ENCODE measurements around the gene SPDYE3.
"Not testable (repeated sequence)": the region's sequence is repeated elsewhere in the genome, so short reads cannot be mapped to it uniquely, and the experiment has no call there.

Gene SPDYE3

DNA sequence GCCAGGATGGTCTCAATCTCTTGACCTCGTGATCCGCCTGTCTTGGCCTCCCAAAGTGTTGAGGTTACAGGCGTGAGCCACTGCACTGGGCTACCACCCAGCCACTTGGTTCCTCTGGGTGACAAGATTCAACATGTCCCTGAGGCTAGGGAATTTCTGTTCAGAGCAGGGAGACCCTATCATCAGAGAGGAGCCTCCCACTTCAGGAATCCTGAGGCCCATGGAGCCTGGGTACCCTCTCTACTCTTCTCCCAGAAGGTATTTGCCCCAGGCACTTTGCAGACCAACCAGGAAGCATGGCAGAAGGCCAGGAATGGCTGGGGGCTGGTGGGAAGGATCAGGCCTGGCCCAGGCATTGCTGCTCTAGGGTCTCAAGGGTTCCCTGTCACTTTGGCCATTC is 19.2 kb upstream of the SPDYE3 start:
- DNase-seq = not testable (repeated sequence)

DNA sequence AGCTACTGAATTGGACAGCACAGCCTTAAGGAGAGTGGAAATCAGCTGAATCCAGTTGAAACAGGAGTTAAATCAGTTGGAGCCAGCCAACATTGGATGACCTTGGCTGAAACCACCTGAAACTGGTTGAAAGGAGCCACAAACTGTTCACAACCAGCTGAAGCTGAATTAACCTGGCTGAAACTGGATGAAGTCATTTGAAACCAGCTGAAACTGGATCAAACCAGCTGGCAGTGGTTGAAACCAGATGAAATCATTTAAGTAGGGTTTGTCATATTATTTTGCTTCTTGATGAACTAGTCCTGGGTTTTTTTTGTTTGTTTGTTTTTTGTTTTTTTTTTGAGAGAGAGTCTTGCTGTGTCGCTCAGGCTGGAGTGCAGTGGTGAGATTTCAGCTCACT is 15.3 kb upstream of the SPDYE3 start:
- not testable (repeated sequence) for DNase-seq

DNA sequence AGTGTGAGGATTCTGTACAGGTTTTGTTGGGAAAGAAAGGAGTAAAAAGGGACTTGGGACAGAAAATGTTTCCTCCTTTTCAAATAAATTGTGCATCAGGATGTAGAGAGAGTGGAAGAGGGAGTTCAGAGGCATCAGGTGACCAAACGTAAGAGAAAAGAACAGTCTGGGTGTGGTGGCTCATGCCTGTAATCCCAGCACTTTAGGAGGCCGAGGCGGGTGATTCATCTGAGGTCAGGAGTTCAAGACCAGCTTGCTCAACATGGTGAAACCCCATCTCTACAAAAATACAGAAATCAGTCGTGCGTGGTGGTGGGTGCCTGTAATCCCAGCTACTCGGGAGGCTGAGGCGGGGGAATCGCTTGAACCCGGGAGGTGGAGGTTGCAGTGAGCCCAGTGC is 12.2 kb upstream of the SPDYE3 start:
- not testable (repeated sequence) for DNase-seq

DNA sequence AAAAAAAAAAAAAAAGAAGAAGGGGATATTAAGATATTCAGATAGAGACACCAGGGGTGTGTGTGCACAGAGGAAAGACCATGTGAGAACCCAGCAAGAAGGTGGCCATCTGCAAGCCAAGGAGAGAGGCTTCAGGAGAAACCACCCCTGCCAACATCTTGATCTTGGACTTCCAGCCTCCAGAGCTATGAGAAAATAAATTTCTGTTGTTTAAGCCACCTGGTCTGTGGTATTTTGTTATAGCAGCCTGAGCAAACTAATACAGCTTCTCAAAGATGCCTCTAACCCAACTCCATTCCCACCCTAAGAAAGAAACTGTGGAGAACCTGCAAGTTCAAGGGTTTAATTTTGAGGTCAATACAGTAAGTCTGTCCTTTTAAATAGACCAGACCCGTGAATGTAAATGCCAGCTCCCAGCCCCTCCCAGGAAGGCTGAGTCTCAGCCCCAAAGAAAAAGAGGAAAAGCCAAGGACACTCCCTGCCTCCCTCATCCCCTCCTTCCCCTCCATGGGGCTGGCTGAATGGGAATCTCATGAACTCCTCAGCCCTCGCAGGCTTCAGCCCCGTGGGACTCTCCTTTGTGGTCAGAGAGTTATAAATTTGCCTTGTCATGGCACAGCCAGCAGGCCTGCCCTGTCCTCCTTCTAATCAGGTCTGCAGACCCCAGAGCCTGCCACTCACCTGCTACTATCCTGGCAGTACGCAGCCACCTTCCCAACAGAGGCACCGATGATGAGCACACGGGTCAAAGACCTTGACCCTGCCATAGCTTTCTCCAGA is 9.5 kb upstream of the SPDYE3 start:
- DNase-seq = not testable (repeated sequence)

DNA sequence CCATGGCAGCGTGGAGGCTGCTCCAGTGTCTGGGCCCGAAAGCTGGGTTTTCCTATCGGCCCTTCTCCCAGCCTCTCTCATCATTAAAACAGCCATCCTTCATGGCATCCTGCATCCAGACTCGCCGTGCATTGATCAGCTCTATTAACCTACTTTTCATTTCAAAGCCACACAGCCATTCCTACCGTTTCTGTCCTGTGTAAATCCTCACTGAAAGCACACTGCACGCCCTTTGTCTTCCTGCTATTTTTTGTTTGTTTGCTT is 8.9 kb upstream of the SPDYE3 start:
- not testable (repeated sequence) for DNase-seq

DNA sequence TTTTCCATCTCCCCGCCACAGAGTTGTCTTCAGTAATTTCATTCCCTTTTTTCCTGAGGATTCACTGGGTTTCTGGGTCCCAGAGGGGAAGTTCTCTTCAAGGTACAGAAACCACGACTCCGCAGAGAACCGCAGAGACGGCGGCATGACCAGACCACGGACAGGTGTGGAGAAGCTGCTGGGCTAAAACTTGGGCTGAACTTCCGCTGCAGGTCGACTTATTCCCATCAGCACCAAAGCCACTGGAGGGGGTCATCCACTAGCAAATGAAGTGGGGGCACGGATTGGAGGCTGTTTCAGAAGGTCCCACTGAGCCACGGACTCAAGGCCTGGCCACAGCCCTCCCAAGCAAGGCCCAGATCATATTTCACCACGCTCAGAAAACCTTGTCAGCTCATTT is 3.0 kb upstream of the SPDYE3 start:
- DNase-seq = not testable (repeated sequence)

DNA sequence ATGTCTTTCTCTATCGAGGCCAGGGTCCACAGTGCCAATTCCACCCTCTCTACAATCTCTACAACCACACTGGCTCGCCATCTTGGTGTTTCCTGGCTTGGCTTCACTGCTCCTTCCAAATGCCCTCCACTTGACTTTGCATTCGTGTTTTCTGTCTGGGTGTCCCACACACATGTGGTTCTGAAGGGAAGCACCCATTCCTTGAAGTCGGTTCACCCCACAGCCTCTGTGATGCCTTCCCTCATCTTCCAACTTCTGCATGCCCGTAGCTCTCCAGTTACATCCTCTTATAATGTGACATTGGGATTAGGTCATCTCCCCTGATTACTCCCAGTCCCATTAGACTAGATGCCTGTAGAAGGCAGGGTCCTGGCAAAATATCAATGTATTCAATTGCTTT is 10.8 kb downstream of the SPDYE3 start:
- DNase-seq = not testable (repeated sequence)

DNA sequence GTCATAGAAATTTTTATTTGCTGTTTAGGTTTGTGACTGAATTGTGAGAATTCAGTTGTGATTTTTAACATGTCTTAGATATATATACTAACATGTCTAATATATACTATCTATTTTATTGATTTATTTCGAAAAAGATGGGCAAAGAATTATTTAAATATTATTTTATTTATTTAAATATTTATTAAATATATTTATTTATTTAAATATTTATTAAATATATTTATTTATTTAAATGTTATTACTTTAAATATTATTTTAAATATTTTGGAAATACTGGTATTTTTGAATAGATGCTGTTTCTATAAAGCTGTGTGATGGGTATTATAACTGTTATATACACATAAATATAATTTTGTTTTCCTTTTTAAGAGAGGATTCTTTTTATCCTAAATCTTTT is 14.1 kb downstream of the SPDYE3 start:
- DNase-seq = not testable (repeated sequence)

DNA sequence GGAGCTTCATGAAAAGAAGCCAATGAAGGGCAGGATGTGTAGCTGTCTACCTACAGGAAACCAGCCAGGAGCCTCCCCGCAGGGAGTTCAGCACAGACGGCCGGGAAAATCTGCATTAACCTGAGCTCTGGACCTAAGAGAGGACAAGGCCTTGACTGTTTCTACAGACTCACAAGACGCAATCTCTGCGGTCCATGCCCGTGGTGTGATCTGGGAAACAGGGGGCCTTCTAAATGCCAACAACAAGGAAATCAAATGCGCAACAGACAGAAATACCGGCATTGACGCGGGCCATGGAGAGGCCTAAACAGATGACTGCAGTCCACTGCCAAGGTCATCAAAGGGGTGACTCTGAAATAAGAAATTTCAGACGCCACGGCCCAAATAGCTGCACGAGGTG is 16.7 kb downstream of the SPDYE3 start:
- DNase-seq = not testable (repeated sequence)

DNA sequence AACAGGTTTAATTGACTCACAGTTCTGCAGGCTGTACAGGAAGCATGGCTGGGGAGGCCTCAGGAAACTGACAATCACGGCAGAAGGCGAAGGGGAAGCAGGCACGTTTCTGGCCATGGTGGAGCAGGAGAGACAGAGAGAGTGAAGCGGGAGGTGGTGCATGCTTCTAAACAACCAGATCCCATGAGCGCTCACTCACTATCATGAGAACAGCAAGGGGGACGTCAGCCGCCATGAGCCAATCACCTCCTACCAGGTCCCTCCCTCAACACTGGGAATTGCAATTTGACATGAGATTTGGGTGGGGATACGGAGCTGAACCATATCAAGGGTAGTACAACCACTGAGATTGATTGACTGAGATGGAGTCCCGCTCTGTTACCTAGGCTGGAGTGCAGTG is 18.2 kb downstream of the SPDYE3 start:
- DNase-seq = not testable (repeated sequence)

DNA sequence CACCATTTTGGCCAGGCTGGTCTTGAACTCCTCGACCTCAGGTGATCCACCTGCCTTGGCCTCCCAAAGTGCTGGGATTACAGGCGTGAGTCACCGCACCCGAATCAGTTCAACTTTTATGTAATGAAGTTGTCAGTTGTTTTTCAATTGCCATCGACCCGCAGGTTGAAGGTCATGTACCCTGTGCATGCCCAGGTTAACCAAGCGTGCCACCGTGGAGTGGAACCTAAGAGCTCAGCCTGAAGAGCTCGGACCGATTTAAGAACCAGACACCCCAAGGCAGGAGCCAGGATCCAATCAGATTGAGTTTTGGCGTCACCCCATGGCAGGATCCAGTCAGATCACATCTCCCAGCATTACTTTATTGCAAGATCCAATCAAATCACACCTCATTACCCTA is 19.4 kb downstream of the SPDYE3 start:
- DNase-seq = not testable (repeated sequence)

DNA sequence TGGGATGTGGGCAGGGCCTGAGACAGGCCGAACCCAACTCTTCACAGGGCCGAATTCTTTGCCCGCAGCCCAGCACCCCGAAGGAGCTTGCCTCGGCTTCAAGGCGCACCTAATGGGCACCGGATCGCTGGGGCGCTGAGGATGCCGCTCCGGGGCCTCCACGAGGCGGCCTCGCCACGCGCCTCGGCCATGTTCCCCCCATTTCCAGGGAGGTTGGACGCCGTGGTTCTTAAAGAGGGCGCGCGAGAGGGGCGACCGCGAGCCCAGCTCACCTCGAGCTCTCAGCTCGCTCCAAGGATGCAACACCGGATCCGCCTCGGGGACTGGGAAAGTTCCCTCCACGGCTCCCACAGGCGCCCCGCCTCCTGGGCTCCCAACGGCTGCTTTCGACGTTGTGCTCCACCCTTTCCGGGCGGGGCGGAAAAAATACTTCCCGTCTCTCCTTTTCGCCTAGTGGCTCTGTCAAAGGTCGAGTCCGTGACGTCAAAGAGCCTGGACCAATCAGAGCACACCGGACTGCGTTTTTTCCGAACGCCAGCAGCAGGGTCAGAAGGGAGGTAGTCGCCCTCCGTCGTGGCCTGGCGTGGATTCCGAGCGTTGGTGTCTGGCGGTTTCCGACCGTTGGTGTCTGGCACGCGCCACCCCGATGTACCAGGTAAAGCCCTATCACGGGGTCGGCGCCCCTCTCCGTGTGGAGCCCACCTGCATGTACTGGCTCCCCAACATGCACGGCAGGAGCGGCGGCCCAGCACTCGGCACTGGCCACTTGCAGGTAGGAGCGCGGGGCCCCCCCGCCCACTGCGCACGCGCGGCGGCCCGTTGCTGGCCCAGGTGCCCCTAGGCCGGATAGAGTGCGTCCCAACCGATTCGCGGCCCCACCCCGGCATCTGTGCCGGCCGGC is 28.3 kb downstream of the SPDYE3 start:
- DNase-seq = peak; percentile 97

DNA sequence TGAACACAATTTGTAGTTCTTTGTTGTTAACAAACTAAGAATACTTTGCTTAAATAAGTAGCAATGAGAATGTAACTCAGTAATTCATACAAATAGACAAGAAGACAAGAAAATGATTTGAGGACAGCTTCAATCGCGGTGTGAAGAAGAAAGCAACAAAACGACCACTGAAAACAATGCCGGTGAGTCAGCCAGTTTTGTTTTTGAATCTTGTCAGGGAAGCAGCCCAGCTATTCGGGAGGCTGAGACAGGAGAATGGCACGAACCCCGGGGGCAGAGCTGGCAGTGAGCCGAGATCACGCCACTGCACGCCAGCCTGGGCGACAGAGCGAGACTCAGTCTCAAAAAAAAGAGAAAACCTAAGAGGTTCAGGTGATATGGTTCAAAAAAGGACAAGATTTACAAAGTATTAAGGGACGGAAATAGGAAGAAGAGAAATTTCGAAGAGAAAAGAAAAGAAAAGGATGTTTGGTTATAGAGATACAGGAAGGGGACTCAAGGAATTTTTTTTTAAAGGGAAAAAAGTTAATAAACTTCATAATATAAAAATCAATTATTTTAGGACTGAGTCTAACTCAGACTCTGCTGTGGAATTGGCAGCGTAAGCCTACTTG is 30.7 kb downstream of the SPDYE3 start:
- not testable (repeated sequence) for DNase-seq

DNA sequence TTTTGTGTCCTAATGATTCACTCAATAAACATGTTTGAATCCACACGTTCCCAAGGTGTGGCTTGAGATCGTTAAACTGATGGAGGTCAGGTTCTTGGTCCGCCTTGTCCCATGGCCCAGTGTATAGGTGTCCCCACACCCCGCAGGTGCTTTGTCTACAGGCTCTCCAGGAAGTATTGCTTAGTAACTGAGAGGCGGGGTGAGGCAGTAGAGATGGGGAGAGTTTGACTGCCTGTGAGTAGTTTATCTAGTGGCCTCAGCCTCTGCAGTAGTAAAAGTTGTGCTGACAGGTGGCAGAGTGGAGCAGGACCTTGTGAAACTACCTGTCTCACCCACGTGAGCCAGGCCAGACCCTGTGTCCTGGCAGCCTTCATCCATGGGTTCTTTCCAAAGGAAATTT is 33.8 kb downstream of the SPDYE3 start:
- not testable (repeated sequence) for DNase-seq

DNA sequence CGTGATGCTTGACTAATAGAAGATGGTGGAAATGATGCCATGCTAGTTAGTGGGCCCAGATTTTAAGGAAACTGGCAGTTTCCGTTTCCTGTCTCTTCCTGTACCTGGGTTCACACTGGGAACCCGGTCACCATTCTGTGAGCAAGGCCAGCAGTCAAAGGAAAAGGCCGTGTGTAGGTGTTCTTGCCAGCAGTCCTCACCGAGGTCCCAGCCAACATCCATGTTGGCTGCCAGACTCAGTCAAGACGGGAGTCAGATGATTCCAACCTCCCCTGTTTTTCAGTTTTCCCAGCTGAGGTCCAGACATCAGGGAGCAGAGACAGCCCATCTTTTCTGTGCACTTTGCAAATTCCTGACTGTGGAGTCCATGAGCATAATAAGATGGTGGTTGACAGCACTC is 35.3 kb downstream of the SPDYE3 start:
- DNase-seq = no peak

DNA sequence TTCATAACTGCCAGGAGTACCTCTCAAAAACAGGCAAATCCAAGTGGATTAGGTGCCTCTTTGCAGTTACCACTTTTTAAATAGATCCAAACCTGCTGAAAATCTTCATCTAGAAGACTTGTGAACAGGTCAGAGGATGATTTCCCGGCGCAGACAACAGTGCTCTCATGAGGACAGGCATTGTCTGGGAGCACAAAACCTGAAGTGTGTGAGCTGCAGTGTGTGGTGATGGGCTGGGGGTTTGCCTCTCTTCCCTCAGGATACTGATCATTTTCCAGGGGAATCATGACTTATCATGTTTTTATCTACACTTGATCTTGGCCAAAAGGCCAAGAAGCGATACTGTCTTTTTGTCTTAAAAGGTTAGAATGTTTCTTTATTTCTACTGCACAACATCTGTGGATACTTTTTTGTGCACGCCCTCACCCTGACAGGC is 36.6 kb downstream of the SPDYE3 start:
- DNase-seq = not testable (repeated sequence)

DNA sequence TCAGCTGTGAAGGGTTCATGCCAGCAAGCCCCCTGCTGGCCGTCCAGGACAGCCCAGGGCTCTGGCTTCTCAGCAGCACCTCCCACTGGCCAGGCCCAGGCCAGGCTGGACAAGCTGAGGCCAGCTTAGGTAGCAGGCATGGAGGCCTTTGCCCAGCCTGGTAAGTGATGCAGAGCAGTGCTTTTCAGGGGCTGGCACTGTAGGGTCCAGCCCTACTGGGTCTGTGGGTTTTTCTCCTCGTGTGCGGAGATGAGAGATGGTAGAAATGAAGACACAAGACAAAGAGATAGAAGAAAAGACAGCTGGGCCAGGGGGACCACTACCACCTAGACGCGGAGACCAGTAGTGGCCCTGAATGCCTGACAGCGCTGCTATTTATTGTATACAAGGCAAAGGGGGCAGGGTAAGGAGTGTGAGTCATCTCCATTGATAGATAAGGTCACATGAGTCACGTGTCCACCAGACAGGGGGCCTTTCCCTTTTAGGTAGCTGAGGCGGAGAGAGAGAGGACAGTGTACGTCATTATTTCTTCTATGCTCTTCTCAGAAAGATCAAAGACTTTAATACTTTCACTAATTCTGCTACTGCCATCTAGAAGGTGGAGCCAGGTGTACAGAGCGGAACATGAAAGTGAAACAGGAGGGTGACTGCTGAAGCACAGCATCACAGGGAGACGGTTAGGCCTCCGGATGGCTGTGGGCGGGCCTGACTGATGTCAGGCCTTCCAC is 37.2 kb downstream of the SPDYE3 start:
- DNase-seq = not testable (repeated sequence)

DNA sequence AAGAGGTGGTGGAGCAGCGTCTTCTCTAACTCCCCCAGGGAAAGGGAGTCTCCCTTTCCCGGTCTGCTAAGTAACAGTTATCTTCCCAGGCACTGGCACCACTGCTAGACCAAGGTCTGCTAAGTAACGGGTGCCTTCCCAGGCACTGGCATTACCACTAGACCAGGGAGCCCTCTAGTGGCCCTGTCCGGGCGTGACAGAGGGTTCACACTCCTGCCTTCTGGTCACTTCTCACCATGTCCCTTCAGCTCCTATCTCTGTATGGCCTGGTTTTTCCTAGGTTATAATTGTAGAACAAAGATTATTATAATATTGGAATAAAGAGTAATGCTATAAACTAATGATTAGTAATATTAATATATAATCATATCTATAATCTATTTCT is 37.8 kb downstream of the SPDYE3 start:
- DNase-seq = peak; percentile 32

DNA sequence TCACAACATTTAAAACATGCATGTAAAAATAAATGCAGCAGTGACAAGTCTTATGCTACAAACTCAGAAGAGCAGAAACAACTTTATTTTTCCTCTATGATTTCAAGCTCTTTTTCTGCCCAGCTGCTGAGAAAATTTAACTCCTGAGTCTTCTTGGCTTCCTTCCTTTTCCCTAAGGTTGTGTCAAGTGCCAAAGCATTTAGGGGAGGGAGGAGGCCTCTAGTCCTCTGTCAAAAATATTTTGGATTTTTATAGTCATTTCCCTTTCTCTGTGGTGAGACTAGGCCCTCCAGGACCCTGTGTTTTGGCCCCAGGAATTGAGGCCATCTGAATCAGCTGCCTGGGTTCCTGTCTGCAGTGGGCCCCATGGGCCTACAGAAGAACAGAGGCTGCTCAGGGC is 39.4 kb downstream of the SPDYE3 start:
- no peak for DNase-seq

DNA sequence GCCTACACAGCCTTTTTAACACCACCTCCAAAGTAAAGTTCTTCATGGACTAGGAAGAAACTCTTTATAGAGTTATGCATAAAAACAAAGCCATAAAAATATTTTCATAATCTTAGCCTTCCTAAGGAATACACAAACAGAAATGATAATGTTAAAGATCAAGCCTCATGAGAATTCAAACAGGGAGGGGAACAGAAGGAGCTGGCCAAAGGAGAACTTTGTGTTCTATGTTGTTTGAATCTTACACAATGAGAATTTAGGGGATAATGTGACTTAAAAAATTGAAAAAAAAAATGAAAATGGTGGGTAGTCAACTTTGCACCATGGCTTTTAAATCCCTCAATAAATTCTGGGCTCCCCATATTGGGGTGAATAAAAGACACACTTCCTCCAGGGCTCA is 41.3 kb downstream of the SPDYE3 start:
- DNase-seq = no peak

DNA sequence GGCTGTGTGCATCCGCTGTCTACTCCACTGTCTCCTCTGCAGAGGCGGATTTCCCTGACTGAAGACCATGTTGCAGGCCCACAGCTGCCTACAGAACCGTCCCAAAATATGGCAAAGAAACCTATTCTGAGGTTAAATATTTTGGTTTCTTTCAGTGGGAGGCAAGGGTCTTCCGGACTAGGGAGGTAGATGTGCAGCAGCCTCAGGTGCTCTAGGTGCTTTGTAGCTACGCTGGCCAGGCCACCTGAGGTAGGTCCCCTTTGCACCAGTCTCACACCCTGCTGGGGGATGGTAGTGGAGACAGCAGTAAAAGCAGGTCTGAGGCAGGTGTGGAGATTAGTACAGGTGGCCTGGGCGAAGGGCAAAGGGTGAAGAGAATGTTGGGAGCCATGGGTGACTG is 42.3 kb downstream of the SPDYE3 start:
- no peak for DNase-seq

DNA sequence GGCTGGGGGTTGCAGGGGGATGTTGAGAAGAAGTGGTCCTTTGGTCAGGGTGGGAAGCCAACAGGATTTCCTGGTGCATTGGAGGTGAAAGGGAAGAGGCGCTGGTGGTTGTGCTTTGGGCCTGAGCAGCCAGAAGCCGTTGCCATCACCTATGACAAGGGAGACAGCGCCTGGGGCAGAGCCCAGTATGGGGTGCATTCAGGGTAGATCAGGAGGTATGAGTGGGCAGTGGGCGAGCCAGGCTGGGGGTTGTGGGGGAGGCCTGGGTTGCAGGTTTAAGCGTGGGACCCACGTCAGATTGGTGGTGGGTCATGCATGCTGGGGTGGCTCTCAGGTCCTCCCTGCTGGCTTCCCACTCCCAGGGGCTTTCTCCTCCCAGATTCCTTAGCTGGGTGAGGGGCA is 44.2 kb downstream of the SPDYE3 start:
- DNase-seq = no peak

DNA sequence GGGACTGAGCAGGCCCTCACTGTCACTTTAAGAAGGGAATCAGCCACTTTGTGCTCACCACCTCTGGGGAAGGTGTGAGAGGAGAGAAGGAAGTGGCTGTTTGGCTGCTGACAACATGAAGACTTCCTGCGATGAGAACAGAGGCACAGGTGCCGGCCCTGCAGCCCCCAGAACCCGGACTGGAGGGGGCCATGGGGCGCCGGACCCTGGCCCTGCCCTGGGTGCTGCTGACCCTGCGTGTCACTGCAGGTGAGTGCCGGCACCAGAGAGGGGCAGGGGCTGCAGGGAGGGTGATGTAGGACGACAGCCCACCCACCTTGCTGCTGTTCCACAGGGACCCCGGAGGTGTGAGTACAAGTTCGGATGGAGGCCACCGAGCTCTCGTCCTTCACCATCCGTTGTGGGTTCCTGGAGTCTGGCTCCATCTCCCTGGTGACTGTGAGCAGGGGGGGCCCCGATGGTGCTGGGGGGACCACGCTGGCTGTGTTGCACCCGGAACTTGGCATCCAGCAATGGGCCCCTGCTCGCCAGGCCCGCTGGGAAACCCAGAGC is 44.8 kb downstream of the SPDYE3 start:
- not testable (repeated sequence) for DNase-seq

Measured in NCI-H2171 treated with DMSO at 0.1 percent for 48 hours (cell line).